Measurements from ENCODE around the gene SPINDOC. TPM values are rescaled to one million over a fixed set of nuclear protein-coding genes. Genes with fewer than 3 reads are reported as not detected.
A peak's percentile ranks its signal among the peaks of the same experiment; 100 is the strongest.

SPINDOC gene
- polyA plus RNA-seq, 1 donor (not counting 4 experiments of a cell fraction or from before 2014, with no cell fraction given) = 8.1 TPM

DNA sequence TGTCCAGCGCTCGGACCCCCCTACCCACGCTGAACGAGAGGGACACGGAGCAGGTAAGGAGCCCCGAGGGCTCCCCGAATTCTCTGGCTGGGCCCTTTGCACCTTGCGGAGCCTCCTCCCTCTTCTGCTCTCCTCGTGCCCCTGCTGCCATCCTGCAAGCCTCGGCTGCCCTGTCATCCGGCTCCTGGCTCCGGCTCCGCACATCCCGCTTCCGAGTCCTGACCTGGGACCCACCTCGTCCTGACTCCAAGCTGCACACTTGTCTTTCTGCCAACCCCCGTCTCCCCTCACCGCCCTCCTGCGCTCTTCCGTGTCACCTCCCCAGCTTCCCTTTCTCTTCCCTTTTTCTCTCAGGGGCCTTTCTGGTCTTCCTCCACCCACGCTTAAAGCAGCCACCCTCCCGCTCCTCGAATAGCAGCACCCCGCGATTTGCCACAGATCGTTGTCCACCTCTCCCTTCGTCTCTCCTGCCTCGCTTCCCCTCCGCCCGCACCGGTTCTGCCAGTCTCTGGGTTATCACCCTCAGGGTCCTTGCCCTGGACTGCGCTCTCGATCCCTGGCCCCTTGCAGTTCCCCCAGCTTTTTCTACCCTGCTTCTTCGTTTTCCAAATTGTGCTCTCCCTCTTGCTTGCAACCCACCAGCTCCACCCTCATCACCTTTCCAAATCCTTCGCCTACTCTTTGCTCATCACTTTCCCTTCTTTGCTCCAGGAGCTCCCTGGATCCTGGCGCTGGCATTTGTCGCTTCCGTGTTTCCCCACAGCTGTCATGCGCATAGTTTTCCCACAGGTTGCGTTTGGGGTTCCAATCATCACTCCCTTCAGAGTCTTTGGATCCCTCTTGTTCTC lies 26.5 kb downstream of the SPINDOC start:
- dilution Hi-C loops (cut with MboI; ENCODE audit: extremely low pct_ligation_motif_present, low sequenced_read_pairs) = no loop called here
- FAIRE-seq (no peak), DNase-seq (ENCODE audit: low read depth, low spot score) (no peak)
- H3K27me3 ChIP-seq (ENCODE audit: control insufficient read depth, extremely low read depth, insufficient read depth, low read length) = no peaks in the 10 kb centered on the region
- no peak for TF ChIP-seq EZH2 (IDR thresholded peaks at IDR 0.05; ENCODE audit: low read length)
- TF ChIP-seq, protein P1, sequence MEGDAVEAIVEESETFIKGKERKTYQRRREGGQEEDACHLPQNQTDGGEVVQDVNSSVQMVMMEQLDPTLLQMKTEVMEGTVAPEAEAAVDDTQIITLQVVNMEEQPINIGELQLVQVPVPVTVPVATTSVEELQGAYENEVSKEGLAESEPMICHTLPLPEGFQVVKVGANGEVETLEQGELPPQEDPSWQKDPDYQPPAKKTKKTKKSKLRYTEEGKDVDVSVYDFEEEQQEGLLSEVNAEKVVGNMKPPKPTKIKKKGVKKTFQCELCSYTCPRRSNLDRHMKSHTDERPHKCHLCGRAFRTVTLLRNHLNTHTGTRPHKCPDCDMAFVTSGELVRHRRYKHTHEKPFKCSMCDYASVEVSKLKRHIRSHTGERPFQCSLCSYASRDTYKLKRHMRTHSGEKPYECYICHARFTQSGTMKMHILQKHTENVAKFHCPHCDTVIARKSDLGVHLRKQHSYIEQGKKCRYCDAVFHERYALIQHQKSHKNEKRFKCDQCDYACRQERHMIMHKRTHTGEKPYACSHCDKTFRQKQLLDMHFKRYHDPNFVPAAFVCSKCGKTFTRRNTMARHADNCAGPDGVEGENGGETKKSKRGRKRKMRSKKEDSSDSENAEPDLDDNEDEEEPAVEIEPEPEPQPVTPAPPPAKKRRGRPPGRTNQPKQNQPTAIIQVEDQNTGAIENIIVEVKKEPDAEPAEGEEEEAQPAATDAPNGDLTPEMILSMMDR (optimal IDR thresholded peaks at IDR 0.05 in 1 of 3, IDR thresholded peaks at IDR 0.05 in 1 of 3, conservative IDR thresholded peaks at IDR 0.05 in 1 of 3; ENCODE audit: extremely low read depth in 1 of 3, insufficient read depth in 2 of 3, low read length in 3 of 3) = no peak
- H3K27ac ChIP-seq (ENCODE audit: control insufficient read depth, insufficient read depth, low read length) = peak overlapping the region; percentile 63
- no peaks in the 10 kb centered on the region for H3K9me3 ChIP-seq (ENCODE audit: control insufficient read depth, low read depth, low read length)
- peak overlapping the region; percentile 64 to 94 (median 94) for H3K4me3 ChIP-seq (ENCODE audit: control insufficient read depth in 2 of 3, extremely low read depth in 1 of 3, insufficient read depth in 2 of 3, low read depth in 1 of 3, low read length in 3 of 3)
- H3K9ac ChIP-seq (ENCODE audit: control insufficient read depth, extremely low read depth, insufficient read depth, low read length) = peak overlapping the region; percentile 89
- peaks cover 6 to 18% of the 10 kb centered on the region in 2 experiments for H3K36me3 ChIP-seq (ENCODE audit: control insufficient read depth in 2 of 2, extremely low read depth in 1 of 2, insufficient read depth in 2 of 2, low read length in 2 of 2)
- H3K4me2 ChIP-seq (ENCODE audit: control insufficient read depth, extremely low read depth, insufficient read depth, low read depth, low read length) = peak overlapping the region; percentile 95
- peaks cover 23% of the 10 kb centered on the region for H4K20me1 ChIP-seq (ENCODE audit: control insufficient read depth, extremely low read depth, insufficient read depth, low read length)
- H3K4me1 ChIP-seq (ENCODE audit: control insufficient read depth, extremely low read depth, insufficient read depth, low read length) = peaks cover 36% of the 10 kb centered on the region
- H3K79me2 ChIP-seq (ENCODE audit: control insufficient read depth, insufficient read depth, low read length) = peaks cover 55% of the 10 kb centered on the region
- peaks cover 4% of the 10 kb centered on the region for H3K9me1 ChIP-seq (ENCODE audit: control insufficient read depth, extremely low read depth, insufficient read depth, low read length)
- no peak overlapping the region for H2AFZ ChIP-seq (ENCODE audit: control insufficient read depth, low read length)

DNA sequence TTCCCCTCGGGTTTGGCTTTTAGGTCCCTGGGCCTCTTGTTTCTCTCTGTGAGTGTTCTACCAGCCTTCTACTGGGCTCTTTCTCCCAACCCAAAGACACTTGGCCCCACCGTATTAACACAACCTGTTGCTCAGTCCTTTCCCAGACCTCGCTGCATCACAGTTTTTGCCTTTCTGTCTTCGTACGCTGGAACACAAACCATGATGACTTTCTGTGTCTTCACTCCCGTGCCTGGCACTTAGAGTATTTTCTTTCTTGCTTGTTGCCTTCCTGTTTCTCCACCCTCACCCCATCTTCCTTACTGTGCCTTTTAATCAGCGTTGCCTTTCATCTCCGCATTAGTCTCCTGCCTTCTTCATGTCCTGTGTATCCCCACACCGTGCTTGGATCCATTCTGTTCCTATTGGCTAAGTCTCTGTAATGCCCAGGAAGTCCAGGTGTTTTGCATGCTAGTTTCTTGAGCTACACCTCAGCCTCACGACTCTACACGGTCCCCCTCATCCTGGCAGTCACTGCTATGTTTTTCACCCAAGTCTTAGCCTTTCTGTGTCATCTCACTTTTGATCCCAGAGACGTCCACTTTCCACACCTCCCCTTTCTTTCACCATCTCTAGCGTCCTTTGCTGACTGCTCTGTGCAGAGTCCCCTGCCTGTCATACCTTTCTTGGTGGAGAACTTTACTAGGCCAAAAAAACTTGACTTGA lies 27.3 kb downstream of the SPINDOC start:
- DNase-seq (ENCODE audit: low read depth, low spot score) (no peak), FAIRE-seq (no peak)
- Histone ChIP-seq H2AFZ (ENCODE audit: control insufficient read depth, low read length) (no peak overlapping the region), H3K4me2 (ENCODE audit: control insufficient read depth, extremely low read depth, insufficient read depth, low read depth, low read length) (peak overlapping the region; percentile 95), H3K27ac (ENCODE audit: control insufficient read depth, insufficient read depth, low read length) (peak overlapping the region; percentile 63), H3K9me1 (ENCODE audit: control insufficient read depth, extremely low read depth, insufficient read depth, low read length) (peaks cover 8% of the 10 kb centered on the region), H3K79me2 (ENCODE audit: control insufficient read depth, insufficient read depth, low read length) (peaks cover 62% of the 10 kb centered on the region), H3K36me3 (ENCODE audit: control insufficient read depth in 2 of 2, extremely low read depth in 1 of 2, insufficient read depth in 2 of 2, low read length in 2 of 2) (peaks cover 6 to 18% of the 10 kb centered on the region in 2 experiments), H3K9ac (ENCODE audit: control insufficient read depth, extremely low read depth, insufficient read depth, low read length) (peak overlapping the region; percentile 89), H3K4me3 (ENCODE audit: control insufficient read depth in 2 of 3, extremely low read depth in 1 of 3, insufficient read depth in 2 of 3, low read depth in 1 of 3, low read length in 3 of 3) (peak overlapping the region; percentile 64 to 94 (median 94)), H3K4me1 (ENCODE audit: control insufficient read depth, extremely low read depth, insufficient read depth, low read length) (peaks cover 44% of the 10 kb centered on the region), H4K20me1 (ENCODE audit: control insufficient read depth, extremely low read depth, insufficient read depth, low read length) (peaks cover 31% of the 10 kb centered on the region), H3K9me3 (ENCODE audit: control insufficient read depth, low read depth, low read length) (no peaks in the 10 kb centered on the region), H3K27me3 (ENCODE audit: control insufficient read depth, extremely low read depth, insufficient read depth, low read length) (no peaks in the 10 kb centered on the region)
- no peak for TF ChIP-seq EZH2 (IDR thresholded peaks at IDR 0.05; ENCODE audit: low read length)
- TF ChIP-seq, protein P1 (optimal IDR thresholded peaks at IDR 0.05 in 1 of 3, IDR thresholded peaks at IDR 0.05 in 1 of 3, conservative IDR thresholded peaks at IDR 0.05 in 1 of 3; ENCODE audit: extremely low read depth in 1 of 3, insufficient read depth in 2 of 3, low read length in 3 of 3) = no peak
- dilution Hi-C loops (cut with MboI; ENCODE audit: extremely low pct_ligation_motif_present, low sequenced_read_pairs) = no loop called here

All from keratinocyte (primary cell).